ENCODE measurements around the gene ZNF234. TPM values are rescaled to one million over a fixed set of nuclear protein-coding genes. Genes with fewer than 3 reads are reported as not detected.

ZNF234 gene
- 11.3 TPM for total RNA-seq

DNA sequence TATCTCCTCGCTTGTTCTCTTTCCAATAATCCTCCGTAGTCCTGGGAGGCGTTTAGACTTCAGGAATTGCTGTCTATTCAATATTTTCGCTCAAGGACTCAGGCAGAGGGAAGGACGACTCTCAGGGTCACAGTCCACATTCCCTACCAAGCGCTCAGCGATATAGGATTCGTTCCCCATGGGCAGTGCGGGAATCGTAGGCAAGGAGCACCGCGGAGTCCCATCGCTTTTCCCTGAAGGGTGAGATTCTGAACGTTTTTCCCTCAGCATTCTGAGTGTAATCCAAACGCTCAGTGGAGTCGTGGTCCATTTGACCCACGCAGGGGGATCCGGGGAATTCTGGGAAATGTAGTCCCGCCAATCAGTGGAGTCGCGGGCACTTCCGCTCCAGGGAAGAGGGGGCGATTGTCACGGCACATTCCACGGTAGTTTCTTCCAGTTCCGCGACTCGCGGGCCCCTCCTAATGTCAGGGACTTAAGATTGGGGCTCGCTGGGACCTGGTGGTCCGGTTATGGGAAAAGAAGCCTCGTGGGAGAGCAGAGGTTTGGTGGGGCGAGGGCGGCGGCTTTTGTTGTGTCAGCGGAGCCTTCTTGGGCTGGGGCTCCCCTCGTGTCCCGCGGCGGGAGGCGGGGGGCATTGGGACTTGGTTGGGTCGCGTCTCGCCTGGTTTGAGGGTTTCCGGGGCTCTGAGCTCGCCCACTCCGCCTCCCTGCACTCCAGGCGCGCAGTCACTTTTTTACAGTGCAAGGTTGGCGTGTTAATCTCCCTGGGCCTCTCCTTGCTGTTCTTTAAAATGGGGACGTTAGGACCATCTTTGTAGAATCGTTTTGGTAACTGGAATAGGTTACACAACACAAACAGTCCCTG, at the start of gene ZNF234:
Gene ZNF234, plus strand, starts transcription at position 364 of the 868 bp plus-strand sequence. CDS start 3,079 bp downstream, outside the sequence.
- Histone ChIP-seq H3K9me3 (no peaks in the 10 kb centered on the region), H3K27ac (peak within 1 kb of the TSS; percentile 4), H3K4me3 (peak within 1 kb of the TSS; percentile 69 to 95), H3K36me3 (peaks cover 0 to 25% of the 10 kb centered on the region in 2 donors), H3K27me3 (no peaks in the 10 kb centered on the region), H3K4me1 (peaks cover 9% of the 10 kb centered on the region)
- TF ChIP-seq CTCF (IDR thresholded peaks at IDR 0.05), result no peak
- TF ChIP-seq POLR2A (IDR thresholded peaks at IDR 0.05), result no peak
- TF ChIP-seq POLR2AphosphoS5 (IDR thresholded peaks at IDR 0.05; ENCODE audit: insufficient read depth in 1 of 2, low read depth in 1 of 2), result peak; percentile 48 to 79
- no peak for DNase-seq (ENCODE audit: extremely low spot score in 2 of 2)
- intact Hi-C loops (cut with DNase I), result no loop called here

DNA sequence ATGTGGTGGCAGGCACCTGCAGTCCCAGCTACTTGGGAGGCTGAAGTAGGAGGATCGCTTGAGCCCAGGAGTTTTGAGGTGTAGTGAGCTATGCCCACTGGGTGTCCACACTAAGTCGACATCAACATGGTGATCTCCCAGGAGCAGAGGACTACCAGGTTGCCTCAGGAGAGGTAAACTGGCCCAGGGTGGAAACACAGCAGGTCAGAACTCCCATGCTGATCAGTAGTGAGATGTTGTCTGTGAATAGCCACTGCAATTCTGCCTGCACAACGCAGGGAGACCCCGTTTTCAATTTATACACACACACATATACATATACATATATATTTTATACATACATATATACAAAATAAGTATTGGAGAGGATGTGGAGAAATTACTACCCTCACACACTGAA, 49.2 kb upstream of the ZNF234 start:
- Histone ChIP-seq H3K27me3 (no peaks in the 10 kb centered on the region), H3K36me3 (peaks cover 0 to 9% of the 10 kb centered on the region in 2 donors), H3K4me1 (peaks cover 14% of the 10 kb centered on the region), H3K9me3 (no peaks in the 10 kb centered on the region), H3K27ac (no peak overlapping the region), H3K4me3 (no peak overlapping the region)
- intact Hi-C loops (cut with DNase I), result no loop called here
- no peak for DNase-seq (ENCODE audit: extremely low spot score in 2 of 2)
- TF ChIP-seq POLR2A (IDR thresholded peaks at IDR 0.05) (no peak), CTCF (IDR thresholded peaks at IDR 0.05) (no peak), POLR2AphosphoS5 (IDR thresholded peaks at IDR 0.05; ENCODE audit: insufficient read depth in 1 of 2, low read depth in 1 of 2) (no peak)

DNA sequence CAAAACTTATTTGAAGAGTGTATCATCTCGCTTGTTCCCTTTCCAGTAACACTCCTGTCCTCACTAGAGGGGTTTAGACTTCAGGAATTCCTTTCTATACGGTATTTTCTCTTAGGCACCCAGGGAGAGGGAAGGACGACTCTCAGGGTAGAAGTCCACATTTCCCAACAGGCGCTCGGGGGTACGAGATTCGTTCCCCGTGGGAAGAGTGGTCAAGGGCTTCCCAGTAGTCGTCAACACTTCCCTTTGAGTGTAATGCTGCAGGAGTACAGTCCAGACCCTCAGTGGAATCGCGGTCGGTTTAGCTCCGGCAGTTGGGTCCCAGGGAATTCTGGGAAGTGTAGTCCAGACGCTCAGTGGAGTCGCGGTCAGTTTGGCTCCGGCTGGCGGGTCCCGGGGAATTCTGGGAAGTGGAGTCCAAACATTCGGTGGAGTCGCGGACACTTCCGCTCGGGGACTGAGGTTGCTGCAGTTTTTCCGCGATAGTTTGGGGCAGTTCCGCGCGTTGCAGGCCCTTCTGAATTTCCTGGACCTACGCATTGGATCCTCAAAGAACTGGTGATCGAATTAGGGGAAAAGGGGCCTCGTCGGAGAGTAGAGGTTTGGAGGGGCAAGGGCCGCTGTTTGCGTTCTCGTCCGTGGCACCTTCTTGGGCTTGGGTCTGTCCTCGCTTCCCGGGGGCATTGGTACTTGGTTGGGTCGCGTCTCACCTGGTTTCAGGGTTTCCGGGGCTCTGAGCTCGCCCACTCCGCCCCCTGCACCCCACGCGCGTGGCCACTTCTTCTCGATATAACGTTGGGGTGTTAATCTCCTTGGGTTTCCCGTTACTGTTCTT, 47.2 kb upstream of the ZNF234 start, which contains the start of gene ZNF224:
Gene ZNF224, plus strand, starts transcription at position 431 of the 835 bp plus-strand sequence. CDS start 3,513 bp downstream, outside the sequence.
- TF ChIP-seq POLR2AphosphoS5 (IDR thresholded peaks at IDR 0.05; ENCODE audit: insufficient read depth in 1 of 2, low read depth in 1 of 2) (peak; percentile 64 to 93), CTCF (IDR thresholded peaks at IDR 0.05) (no peak), POLR2A (IDR thresholded peaks at IDR 0.05) (no peak)
- no peaks in the 10 kb centered on the region for H3K27me3 ChIP-seq
- peaks cover 14% of the 10 kb centered on the region for H3K4me1 ChIP-seq
- intact Hi-C loops (cut with DNase I), result no loop called here
- peaks cover 6 to 28% of the 10 kb centered on the region in 2 donors for H3K36me3 ChIP-seq
- H3K9me3 ChIP-seq, result no peaks in the 10 kb centered on the region
- peak within 1 kb of the TSS; percentile 44 to 85 for H3K4me3 ChIP-seq
- DNase-seq (ENCODE audit: extremely low spot score in 2 of 2), result peak in 1 of 2 donors; percentile 90
- H3K27ac ChIP-seq, result peak within 1 kb of the TSS; percentile 68

DNA sequence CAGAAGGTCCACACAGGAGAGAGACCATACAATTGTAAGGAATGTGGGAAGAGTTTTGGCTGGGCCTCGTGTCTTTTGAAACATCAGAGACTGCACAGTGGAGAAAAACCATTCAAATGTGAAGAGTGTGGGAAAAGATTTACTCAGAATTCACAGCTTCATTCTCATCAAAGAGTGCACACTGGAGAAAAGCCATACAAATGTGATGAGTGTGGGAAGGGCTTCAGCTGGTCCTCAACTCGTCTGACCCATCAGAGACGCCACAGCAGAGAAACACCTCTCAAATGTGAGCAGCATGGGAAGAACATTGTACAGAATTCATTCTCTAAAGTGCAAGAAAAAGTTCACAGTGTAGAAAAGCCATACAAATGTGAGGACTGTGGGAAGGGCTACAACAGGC, 33.6 kb upstream of the ZNF234 start:
- no peak for DNase-seq (ENCODE audit: extremely low spot score in 2 of 2)
- H3K27ac ChIP-seq, result no peak overlapping the region
- TF ChIP-seq CTCF (IDR thresholded peaks at IDR 0.05) (no peak), POLR2A (IDR thresholded peaks at IDR 0.05) (no peak), POLR2AphosphoS5 (IDR thresholded peaks at IDR 0.05; ENCODE audit: insufficient read depth in 1 of 2, low read depth in 1 of 2) (no peak)
- H3K4me3 ChIP-seq, result no peak overlapping the region
- peaks cover 5 to 58% of the 10 kb centered on the region in 2 donors for H3K36me3 ChIP-seq
- H3K9me3 ChIP-seq, result peaks cover 53% of the 10 kb centered on the region
- no peaks in the 10 kb centered on the region for H3K27me3 ChIP-seq
- intact Hi-C loops (cut with DNase I), result no loop called here
- no peaks in the 10 kb centered on the region for H3K4me1 ChIP-seq
